OCI-LY1 (cell line): Measurements from ENCODE around the gene SHKBP1.
A peak's percentile ranks its signal among the peaks of the same experiment; 100 is the strongest.

Experiments used
- H2AFZ ChIP-seq: fragments of 200-600 bp; sonication (generic), shearing (Covaris generic); 2 replicates; pipeline ENCODE4 v1.6.0; 2014; ENCODE audit warnings: antibody characterized with exemption, mild to moderate bottlenecking, low read length
- H3F3A ChIP-seq: fragments of 200-600 bp; sonication (generic), shearing (Covaris generic); 2 replicates; pipeline ENCODE4 v1.6.0; 2014; ENCODE audit warnings: mild to moderate bottlenecking, antibody characterized with exemption, low read length, moderate library complexity; ENCODE audit not compliant: insufficient read depth
- H3K27ac ChIP-seq: fragments of 200-600 bp; sonication (generic); 2 replicates; pipeline ENCODE4 v1.5.1; 2014; ENCODE audit warnings: low read length, mixed run types, mild to moderate bottlenecking, low read depth; ENCODE audit not compliant: poor library complexity, severe bottlenecking
- H3K27me3 ChIP-seq: fragments of 200-600 bp; sonication (generic); 2 replicates; pipeline ENCODE4 v1.6.0; 2014; ENCODE audit warnings: antibody characterized with exemption, mild to moderate bottlenecking, low read length, moderate library complexity; ENCODE audit not compliant: insufficient read depth
- H3K36me3 ChIP-seq: fragments of 200-600 bp; sonication (generic); 2 replicates; pipeline ENCODE4 v1.6.1; 2014; ENCODE audit warnings: mild to moderate bottlenecking, antibody characterized with exemption, low read length, moderate library complexity, mixed read lengths; ENCODE audit not compliant: insufficient read depth
- H3K4me1 ChIP-seq: fragments of 200-600 bp; sonication (generic); 2 replicates; pipeline ENCODE4 v1.5.1; 2014; ENCODE audit warnings: mild to moderate bottlenecking, low read length, moderate library complexity; ENCODE audit not compliant: insufficient read depth, severe bottlenecking
- H3K4me2 ChIP-seq: fragments of 200-600 bp; sonication (generic), shearing (Covaris generic); 2 replicates; pipeline ENCODE4 v1.6.1; 2014; ENCODE audit warnings: low read length
- H3K4me3 ChIP-seq: fragments of 200-600 bp; sonication (generic); 2 replicates; pipeline ENCODE4 v1.5.1; 2014; ENCODE audit warnings: low read length, low read depth, mild to moderate bottlenecking, mixed read lengths; ENCODE audit not compliant: poor library complexity, severe bottlenecking
- H3K79me2 ChIP-seq: fragments of 200-600 bp; shearing (Covaris generic); 2 replicates; pipeline ENCODE4 v1.6.1; 2016; ENCODE audit warnings: mixed run types, low read length, mixed read lengths; ENCODE audit not compliant: insufficient read depth
- H3K9ac ChIP-seq: fragments of 200-600 bp; sonication (generic), shearing (Covaris generic); 2 replicates; pipeline ENCODE4 v1.6.1; 2014; ENCODE audit warnings: mild to moderate bottlenecking, low read length, mixed read lengths
- H3K9me2 ChIP-seq: fragments of 200-600 bp; sonication (generic), shearing (Covaris generic); 2 replicates; pipeline ENCODE4 v1.6.1; 2014; ENCODE audit warnings: low read depth, mild to moderate bottlenecking, low read length, mixed read lengths
- H3K9me3 ChIP-seq: fragments of 200-600 bp; shearing (Covaris generic); 2 replicates; pipeline ENCODE4 v1.6.1; 2014; ENCODE audit warnings: low read length, mixed read lengths
- H4K20me1 ChIP-seq: fragments of 200-600 bp; sonication (generic), shearing (Covaris generic); 2 replicates; pipeline ENCODE4 v1.6.0; 2016; ENCODE audit warnings: mild to moderate bottlenecking, low read length; ENCODE audit not compliant: insufficient read depth
- CTCF ChIP-seq: fragments of 200-600 bp; sonication (generic), shearing (Covaris generic); IDR thresholded peaks from 2 replicates; pipeline ENCODE4 v1.5.1; 2017; ENCODE audit warnings: mild to moderate bottlenecking, antibody characterized with exemption, low read length, moderate library complexity, mixed read lengths
- EZH2 ChIP-seq: fragments of 200-600 bp; sonication (generic), shearing (Covaris generic); IDR thresholded peaks from 2 replicates; pipeline ENCODE4 v1.8.0; 2017; ENCODE audit warnings: borderline replicate concordance, mixed run types, mild to moderate bottlenecking, antibody characterized with exemption, low read length, moderate library complexity, mixed read lengths

Gene SHKBP1

GRCh38 chr19:40578442-40578908, 1.8 kb downstream of the SHKBP1 start:
- H3K9me2 ChIP-seq, result no peaks in the 10 kb centered on the region
- peaks cover 21% of the 10 kb centered on the region for H3K4me1 ChIP-seq
- H3K27ac ChIP-seq, result no peak overlapping the region
- no peaks in the 10 kb centered on the region for H3F3A ChIP-seq
- no peaks in the 10 kb centered on the region for H4K20me1 ChIP-seq
- no peaks in the 10 kb centered on the region for H3K79me2 ChIP-seq
- TF ChIP-seq EZH2, result no peak
- no peak for TF ChIP-seq CTCF
- no peak overlapping the region for H3K4me3 ChIP-seq
- H3K36me3 ChIP-seq, result peaks cover 39% of the 10 kb centered on the region
- H3K27me3 ChIP-seq, result no peaks in the 10 kb centered on the region
- no peak overlapping the region for H2AFZ ChIP-seq
- 0 out of 2 replicates have a peak overlapping the region, but pooled peaks have one; percentile 94 for H3K4me2 ChIP-seq
- no peaks in the 10 kb centered on the region for H3K9me3 ChIP-seq
- H3K9ac ChIP-seq, result no peak overlapping the region

- no peaks in the 10 kb centered on the region for H3K9me2 ChIP-seq
- peaks cover 56% of the 10 kb centered on the region for H3K36me3 ChIP-seq
- no peaks in the 10 kb centered on the region for H3F3A ChIP-seq
- no peak overlapping the region for H3K4me2 ChIP-seq
- no peak overlapping the region for H3K27ac ChIP-seq
- H3K79me2 ChIP-seq, result no peaks in the 10 kb centered on the region
- H3K27me3 ChIP-seq, result no peaks in the 10 kb centered on the region
- H3K4me3 ChIP-seq, result no peak overlapping the region
- no peak overlapping the region for H3K9ac ChIP-seq
- no peak for TF ChIP-seq EZH2
- TF ChIP-seq CTCF, result no peak
- H2AFZ ChIP-seq, result no peak overlapping the region
- H3K4me1 ChIP-seq, result peaks cover 20% of the 10 kb centered on the region
- H4K20me1 ChIP-seq, result no peaks in the 10 kb centered on the region
- no peaks in the 10 kb centered on the region for H3K9me3 ChIP-seq
Observed at GRCh38 chr19:40580619-40581018, 3.9 kb downstream of the SHKBP1 start.

- H3K4me3 ChIP-seq, result no peak overlapping the region
- H3K4me1 ChIP-seq, result peaks cover 13% of the 10 kb centered on the region
- H4K20me1 ChIP-seq, result no peaks in the 10 kb centered on the region
- no peak overlapping the region for H3K4me2 ChIP-seq
- TF ChIP-seq EZH2 (no peak), CTCF (no peak)
- no peak overlapping the region for H3K9ac ChIP-seq
- no peaks in the 10 kb centered on the region for H3K79me2 ChIP-seq
- H3K9me3 ChIP-seq, result no peaks in the 10 kb centered on the region
- no peaks in the 10 kb centered on the region for H3K27me3 ChIP-seq
- H3K9me2 ChIP-seq, result no peaks in the 10 kb centered on the region
- H2AFZ ChIP-seq, result no peak overlapping the region
- peaks cover 57% of the 10 kb centered on the region for H3K36me3 ChIP-seq
- H3K27ac ChIP-seq, result no peak overlapping the region
- no peaks in the 10 kb centered on the region for H3F3A ChIP-seq
Observed at GRCh38 chr19:40581531-40581930, 4.9 kb downstream of the SHKBP1 start.
